K562 (cell line): Measurements from ENCODE around the gene ATAD3C. TPM values are rescaled to one million over a fixed set of nuclear protein-coding genes. Genes with fewer than 3 reads are reported as not detected.

Source experiments
- AFF4 ChIP-seq: sonication (generic); formaldehyde crosslinking; IDR thresholded peaks from 2 replicates; pipeline ENCODE4 v1.8.0; 2023; ENCODE audit warnings: mild to moderate bottlenecking, missing genetic modification reagents
- CCAR2 ChIP-seq: fragments of 200-400 bp; formaldehyde crosslinking; IDR thresholded peaks from 2 replicates; pipeline ENCODE4 v1.6.1; 2017; ENCODE audit warnings: mild to moderate bottlenecking, low read depth, low read length
- E2F6 ChIP-seq, 2 experiments: IDR thresholded peaks; 2 replicates each; pipeline ENCODE4 v1.6.1; 2011; ENCODE audit warnings: borderline replicate concordance in 1 of 2, control low read depth in 1 of 2, low read depth in 1 of 2, low read length in 1 of 2, mild to moderate bottlenecking in 1 of 2, mixed read lengths in 1 of 2, moderate library complexity in 1 of 2; ENCODE audit not compliant: insufficient read depth in 1 of 2, insufficient read length in 1 of 2, poor library complexity in 1 of 2, severe bottlenecking in 1 of 2; ENCODE audit errors: extremely low read depth in 1 of 2
- ELF2 ChIP-seq: fragments of 250-450 bp; sonication (Bioruptor Pico); IDR thresholded peaks from 2 replicates; pipeline ENCODE4 v1.5.0; 2021; ENCODE audit warnings: mild to moderate bottlenecking
- HIVEP1 ChIP-seq: fragments of 250-450 bp; sonication (Bioruptor Pico); IDR thresholded peaks from 2 replicates; pipeline ENCODE4 v1.4.0; 2020; ENCODE audit warnings: mild to moderate bottlenecking
- RNF2 ChIP-seq: sonication (generic); IDR thresholded peaks from 2 replicates; pipeline ENCODE4 v1.6.1; 2016
- TCF15 ChIP-seq: fragments of 250-450 bp; sonication (Bioruptor Pico); IDR thresholded peaks from 2 replicates; pipeline ENCODE4 v1.8.0; 2022; ENCODE audit warnings: moderate library complexity, mild to moderate bottlenecking, inconsistent platforms
- TEAD1 ChIP-seq, 2 experiments: fragments of 450-650 bp in 1 of 2; sonication (generic) in 1 of 2; formaldehyde crosslinking; IDR thresholded peaks; 2 replicates each; pipeline versions ENCODE4 v1.4.0 to v1.8.0; 2020 to 2022; ENCODE audit warnings: mild to moderate bottlenecking in 2 of 2, missing genetic modification reagents in 1 of 2
- THAP12 ChIP-seq: fragments of 250-450 bp; sonication (Bioruptor Pico); IDR thresholded peaks from 2 replicates; pipeline ENCODE4 v1.9.0; 2021; ENCODE audit warnings: mild to moderate bottlenecking, inconsistent platforms
- TSC22D4 ChIP-seq: fragments of 450-650 bp; IDR thresholded peaks from 2 replicates; pipeline ENCODE4 v1.6.1; 2016; ENCODE audit warnings: missing genetic modification characterization, missing biosample characterization, control low read depth
- ZBED1 ChIP-seq: IDR thresholded peaks from 2 replicates; pipeline ENCODE4 v1.6.1; 2014
- ZNF224 ChIP-seq: sonication (generic); formaldehyde crosslinking; IDR thresholded peaks from 2 replicates; pipeline ENCODE4 v1.8.0; 2022; ENCODE audit warnings: mild to moderate bottlenecking, missing genetic modification reagents
- ZNF639 ChIP-seq, 2 experiments: fragments of 200-800 bp in 1 of 2; sonication (Bioruptor generic) in 1 of 2; sonication (generic) in 1 of 2; formaldehyde crosslinking in 1 of 2; IDR thresholded peaks in 1 of 2; conservative IDR thresholded peaks in 1 of 2; 2 replicates each; pipeline versions ENCODE4 v1.5.0 to v1.6.1; 2016 to 2020; ENCODE audit warnings: missing compliant biosample characterization in 1 of 2, missing genetic modification characterization in 1 of 2, missing genetic modification reagents in 1 of 2
- ZNF778 ChIP-seq: fragments of 450-650 bp; formaldehyde crosslinking; IDR thresholded peaks from 2 replicates; pipeline ENCODE4 v1.4.0; 2020; ENCODE audit warnings: mild to moderate bottlenecking, moderate library complexity
- polyA plus RNA-seq, 8 experiments: library from polyadenylated mRNA; depleted of rRNA in 4 of 8; stranded (reverse) in 5 of 8; unstranded in 3 of 8; fragments of >200 nt; fragmentation: Nextera tagmentation in 2 of 8; fragmentation: Illumina TruSeq in 1 of 8; extraction: Ambion mirVana in 2 of 8; extraction: Trizol in 1 of 8; gene quantifications; 2 replicates each; pipeline versions ENCODE4 v1.2.1 to v1.2.3, GENCODE V29; 2011 to 2014; ENCODE audit warnings: inconsistent platforms in 1 of 8, missing spikeins in 1 of 8
- total RNA-seq, 7 experiments: library from RNA; depleted of rRNA in 6 of 7; stranded (reverse); fragments of >200 nt in 6 of 7; fragmentation: Illumina TruSeq in 2 of 7; extraction: Trizol in 2 of 7; gene quantifications; 2 replicates each; pipeline versions ENCODE4 v1.2.1 to v1.2.3, GENCODE V29; 2011 to 2021; ENCODE audit warnings: low replicate concordance in 1 of 7

Gene ATAD3C
- total and polyA plus RNA-seq, 9 of the 15 experiments (the other 6 are each of a cell fraction or from before 2014, with no cell fraction given): 0.03 to 0.18 TPM; not detected in 7

- TF ChIP-seq AFF4 (peak; percentile 92), ZBED1 (peak; percentile 82; the same call in 1 of the 2 replicates), ZNF778 (CRISPR knock-in tag) (no peak), ZNF224 (0 out of 2 replicates have a peak, but pooled peaks have one; percentile 19), CCAR2 (no peak), THAP12 (CRISPR knock-in tag) (peak; percentile 65), ELF2 (CRISPR knock-in tag) (peak; percentile 77), TCF15 (no peak), TEAD1 (CRISPR knock-in tag; IDR thresholded peaks at IDR 0.05) (peak; percentile 61 to 79; a peak in 1 of 4 replicates), RNF2 (peak; percentile 70), ZNF639 (CRISPR knock-in tag; conservative IDR thresholded peaks at IDR 0.05 in 1 of 2, IDR thresholded peaks at IDR 0.05 in 1 of 2) (peak in 1 of 2 experiments; percentile 96; a peak in 2 of 4 replicates), HIVEP1 (0 out of 2 replicates have a peak, but pooled peaks have one; percentile 4), E2F6 (IDR thresholded peaks at IDR 0.05; ENCODE audit: borderline replicate concordance in 1 of 2, extremely low read depth in 1 of 2, insufficient read depth in 1 of 2, insufficient read length in 1 of 2, low read depth in 1 of 2, low read length in 1 of 2, poor library complexity in 1 of 2, severe bottlenecking in 1 of 2) (peak in 1 of 2 experiments; percentile 46), TSC22D4 (no peak)
Observed at GRCh38 chr1:1406821-1407635, 42.5 kb upstream of the ATAD3C start, which contains the start of gene MRPL20 (continued).
